Transverse colon (tissue), 4 donors: ENCODE measurements around the gene AKAP6. TPM values are rescaled to one million over a fixed set of nuclear protein-coding genes. Genes with fewer than 3 reads are reported as not detected.

Source experiments
- DNase-seq: peaks from one replicate; pipeline ENCODE4 v3.0.0-alpha.2; 2019
- H3K27ac ChIP-seq, 4 donors: fragments of 200-600 bp; sonication (generic); 2 replicates each; pipeline ENCODE4 v1.5.1; 2016 to 2018; ENCODE audit warnings: inconsistent platforms in 4 of 4
- H3K27me3 ChIP-seq: fragments of 200-600 bp; sonication (generic); 2 replicates; pipeline ENCODE4 v1.5.1; 2017; ENCODE audit warnings: inconsistent platforms
- H3K36me3 ChIP-seq, 4 donors: fragments of 200-600 bp; sonication (generic); 2 replicates each; pipeline ENCODE4 v1.5.1; 2017 to 2019; ENCODE audit warnings: inconsistent platforms in 4 of 4
- H3K4me1 ChIP-seq, 4 donors: fragments of 200-600 bp; sonication (generic); 2 replicates each; pipeline ENCODE4 v1.5.1; 2017 to 2020; ENCODE audit warnings: inconsistent platforms in 4 of 4
- H3K4me3 ChIP-seq, 4 donors: fragments of 200-600 bp; sonication (generic); 1 replicate in 1 of 4; 2 replicates in 3 of 4; pipeline versions ENCODE4 v1.5.1 to v1.6.1; 2017 to 2019; ENCODE audit warnings: inconsistent platforms in 4 of 4
- H3K9me3 ChIP-seq, 2 donors: fragments of 200-600 bp; sonication (generic); 2 replicates each; pipeline ENCODE4 v1.5.1; 2017 to 2019; ENCODE audit warnings: inconsistent platforms in 2 of 2
- CTCF ChIP-seq, 5 experiments: fragments of 200-600 bp in 3 of 5; fragments of 450-650 bp in 2 of 5; sonication (generic) in 3 of 5; IDR thresholded peaks; 1 replicate in 2 of 5; 2 replicates in 3 of 5; pipeline ENCODE4 v1.5.1; 2016 to 2017; ENCODE audit warnings: antibody characterized with exemption in 5 of 5, inconsistent platforms in 3 of 5, mild to moderate bottlenecking in 2 of 5, moderate library complexity in 1 of 5
- EP300 ChIP-seq: sonication (generic); formaldehyde crosslinking; IDR thresholded peaks from one replicate; pipeline ENCODE4 v1.6.1; 2017; ENCODE audit warnings: antibody characterized with exemption, low read depth
- POLR2A ChIP-seq: fragments of 450-650 bp; IDR thresholded peaks from one replicate; pipeline ENCODE4 v1.6.1; 2016; ENCODE audit warnings: antibody characterized with exemption, mild to moderate bottlenecking, moderate library complexity
- POLR2AphosphoS5 ChIP-seq, 3 donors: sonication (generic); formaldehyde crosslinking; IDR thresholded peaks; one replicate each; pipeline ENCODE4 v1.6.1; 2016; ENCODE audit warnings: antibody characterized with exemption in 3 of 3
- WGBS, 2 donors: methylation state at CpG; one replicate each; pipeline ENCODE4 v1.1.5; 2018; ENCODE audit warnings: low coverage in 1 of 2; 5-methylcytosine and 5-hydroxymethylcytosine counted together
- in situ Hi-C, 4 donors: fragments of 200-750 bp; cut with MboI; loops; one replicate each; pipeline versions ENCODE4 v1.15.0 to v1.15.1; 2017; ENCODE audit warnings: low sequenced_read_pairs in 3 of 4, low pct_ligation_motif_present in 1 of 4, low pct_unique_long_range_greater_than_20kb in 1 of 4
- intact Hi-C: fragments of 100-400 bp; cut with DNase I; formaldehyde crosslinking; loops from one replicate; pipeline ENCODE4 v1.15.1; 2023; ENCODE audit warnings: low total_unique reads
- total RNA-seq, 4 donors: library from RNA; depleted of rRNA; stranded (reverse); fragments of >200 nt; gene quantifications; one replicate each; pipeline ENCODE4 v1.1.0, GENCODE V29; 2016

AKAP6 gene
- total RNA-seq, 4 donors from 2014 or later: 6.3 to 16.7 (median 9.7) TPM

DNA sequence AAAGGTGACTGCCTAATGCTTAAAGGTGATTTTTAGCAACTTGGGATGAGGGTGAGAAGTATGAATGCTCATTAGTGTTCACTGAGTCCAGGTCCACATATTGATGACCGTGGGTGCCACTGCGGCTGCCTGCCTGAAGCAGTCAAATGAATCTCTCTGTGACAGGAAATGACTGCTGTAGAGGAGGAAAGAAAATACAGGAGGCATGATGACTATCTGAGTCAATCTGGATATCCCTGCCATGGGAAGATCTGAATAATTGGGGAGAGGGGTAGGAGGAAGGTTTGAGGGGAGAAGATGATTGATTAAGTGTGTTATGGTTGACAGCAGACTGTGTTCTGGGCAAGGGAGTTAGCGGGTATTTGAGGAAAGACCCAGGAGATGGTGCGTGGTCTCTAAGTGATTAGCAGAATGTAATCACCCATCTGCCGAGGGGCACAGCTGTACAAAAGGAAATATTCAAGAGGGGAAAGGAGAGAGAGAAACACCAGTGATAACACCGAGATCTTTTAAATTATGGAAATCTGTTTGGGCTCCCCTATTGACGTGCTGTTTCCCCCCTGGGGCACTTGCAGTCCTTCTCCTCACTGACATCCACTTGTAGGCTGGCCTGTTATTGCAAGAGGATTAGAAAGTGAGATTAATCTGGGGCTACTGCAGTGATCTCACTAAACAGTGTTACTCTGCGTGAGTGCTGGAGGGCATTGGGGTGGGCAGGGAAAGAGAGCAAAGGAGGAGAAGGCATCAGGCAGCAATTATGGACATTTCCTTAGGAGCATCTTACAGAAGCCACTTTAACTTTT, 97.7 kb downstream of the AKAP6 start:
- H3K27ac ChIP-seq: peak overlapping the region; percentile 30 to 56 (median 48)
- DNase-seq: no peak
- WGBS, 2 donors: 77 to 82% methylated on average over 5 to 8 of the region's 8 CpGs
- H3K27me3 ChIP-seq: no peaks in the 10 kb centered on the region
- TF ChIP-seq POLR2AphosphoS5 (IDR thresholded peaks at IDR 0.05): no peak
- TF ChIP-seq POLR2A: no peak
- TF ChIP-seq CTCF (IDR thresholded peaks at IDR 0.05): no peak
- TF ChIP-seq EP300: no peak
- in situ Hi-C loops: no loop called here
- H3K4me3 ChIP-seq: no peak overlapping the region
- H3K4me1 ChIP-seq: no peaks in the 10 kb centered on the region
- H3K9me3 ChIP-seq: peaks cover 0 to 3% of the 10 kb centered on the region in 2 donors
- H3K36me3 ChIP-seq: no peaks in the 10 kb centered on the region
- intact Hi-C loops: no loop called here

DNA sequence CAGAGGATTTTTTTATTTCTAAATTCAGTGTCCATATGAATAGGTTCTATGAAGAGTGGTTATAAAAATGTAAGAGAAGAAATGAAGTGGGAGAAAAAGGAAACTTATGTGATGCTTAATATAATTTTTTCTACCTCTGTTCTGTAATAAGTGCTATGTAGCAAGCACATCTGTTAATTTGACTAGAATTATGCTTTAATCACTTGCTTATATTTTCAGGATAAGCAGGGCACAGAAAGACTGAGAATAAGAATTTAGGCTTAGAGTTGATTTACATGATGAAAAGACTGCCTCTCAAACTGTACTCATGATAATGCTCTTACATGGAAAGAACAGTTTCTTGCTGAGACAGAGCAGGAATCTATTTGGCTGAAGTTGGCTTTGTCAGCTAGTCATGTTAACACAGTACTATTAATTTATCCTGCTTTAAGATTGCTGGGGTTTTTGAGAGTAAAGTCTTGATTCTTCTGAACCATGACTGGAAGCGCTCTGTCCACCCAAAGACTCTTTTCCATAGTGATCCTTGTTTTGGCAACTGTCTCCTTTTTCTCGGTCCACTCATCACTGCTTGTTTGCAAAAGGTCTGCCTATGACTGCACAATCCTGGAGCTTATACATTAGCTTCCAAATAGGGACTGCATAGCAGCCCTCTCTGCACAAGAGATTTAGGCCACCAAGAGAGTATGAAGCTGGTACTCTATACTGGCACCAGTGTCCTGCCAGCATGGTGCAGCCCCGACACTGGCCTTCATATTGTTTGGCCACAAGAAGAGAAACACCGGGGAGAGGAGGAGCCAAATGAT, 98.8 kb downstream of the AKAP6 start:
- WGBS, 2 donors: 68 to 89% methylated on average over 3 to 4 of the region's 4 CpGs
- Histone ChIP-seq H3K4me3 (peak overlapping the region in 1 of 4 donors; percentile 16), H3K27ac (peak overlapping the region; percentile 30 to 56 (median 48)), H3K9me3 (peaks cover 0 to 3% of the 10 kb centered on the region in 2 donors), H3K36me3 (no peaks in the 10 kb centered on the region), H3K27me3 (no peaks in the 10 kb centered on the region), H3K4me1 (peaks cover 0 to 5% (median 0%) of the 10 kb centered on the region in 4 donors)
- TF ChIP-seq EP300: no peak
- no peak for TF ChIP-seq POLR2A
- no peak for TF ChIP-seq CTCF (IDR thresholded peaks at IDR 0.05)
- TF ChIP-seq POLR2AphosphoS5 (IDR thresholded peaks at IDR 0.05): no peak
- in situ Hi-C loops (no loop called here), intact Hi-C loops (no loop called here)
- no peak for DNase-seq

DNA sequence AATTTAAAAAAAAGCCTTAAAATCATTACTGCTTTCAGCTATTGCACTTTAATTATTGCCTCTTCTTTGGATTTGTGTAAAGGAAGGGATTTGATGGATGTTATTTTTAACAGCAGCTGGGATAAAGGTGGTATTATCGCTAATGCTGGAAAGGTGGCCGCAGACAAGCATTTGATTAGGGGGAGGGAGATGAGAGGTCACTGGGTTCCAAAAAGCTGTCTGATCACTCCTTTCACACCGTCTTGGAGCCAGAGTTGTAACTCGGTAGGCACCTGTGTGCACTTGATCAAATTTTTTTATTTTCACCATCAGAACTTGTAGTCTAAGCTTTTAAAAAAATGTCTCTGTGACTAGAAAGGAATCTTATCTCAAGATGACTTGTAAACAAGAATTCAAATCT, 99.8 kb downstream of the AKAP6 start:
- TF ChIP-seq POLR2AphosphoS5 (IDR thresholded peaks at IDR 0.05) (no peak), POLR2A (no peak), CTCF (IDR thresholded peaks at IDR 0.05) (no peak), EP300 (no peak)
- no peaks in the 10 kb centered on the region for H3K27me3 ChIP-seq
- peak overlapping the region; percentile 30 to 56 (median 48) for H3K27ac ChIP-seq
- H3K9me3 ChIP-seq: peaks cover 0 to 1% of the 10 kb centered on the region in 2 donors
- no peak for DNase-seq
- in situ Hi-C loops (no loop called here), intact Hi-C loops (no loop called here)
- H3K4me3 ChIP-seq: peak overlapping the region in 1 of 4 donors; percentile 16
- H3K36me3 ChIP-seq: no peaks in the 10 kb centered on the region
- 62 to 70% methylated on average over 4 of the region's 4 CpGs for WGBS, 2 donors
- peaks cover 0 to 15% (median 7%) of the 10 kb centered on the region in 4 donors for H3K4me1 ChIP-seq

DNA sequence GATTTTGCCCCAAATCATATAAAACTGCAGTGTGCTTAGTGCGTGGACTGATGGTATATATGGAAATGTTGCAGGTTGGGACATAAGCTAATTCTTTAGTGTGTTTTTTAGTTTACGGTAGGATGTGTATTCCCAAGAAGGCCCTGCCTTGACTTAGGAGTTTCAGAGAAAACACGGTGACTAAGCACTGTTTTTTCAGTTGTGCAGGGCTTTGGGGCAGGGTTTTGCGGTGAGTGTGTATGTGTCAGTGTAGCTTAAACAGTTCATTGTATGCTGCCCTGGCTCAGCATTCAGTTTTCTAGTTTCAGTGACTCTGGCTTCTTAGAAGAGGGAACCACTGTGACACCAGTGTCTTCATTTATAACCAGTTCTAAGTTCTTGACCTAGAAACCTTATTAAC, 101.2 kb downstream of the AKAP6 start:
- TF ChIP-seq POLR2A: no peak
- no peak for TF ChIP-seq POLR2AphosphoS5 (IDR thresholded peaks at IDR 0.05)
- no peak for TF ChIP-seq CTCF (IDR thresholded peaks at IDR 0.05)
- TF ChIP-seq EP300: no peak
- intact Hi-C loops (no loop called here), in situ Hi-C loops (no loop called here)
- H3K27ac ChIP-seq: no peak overlapping the region
- no peaks in the 10 kb centered on the region for H3K9me3 ChIP-seq
- WGBS, 2 donors: 91 to 92% methylated on average over 3 to 4 of the region's 4 CpGs
- H3K4me1 ChIP-seq: peaks cover 0 to 26% (median 8%) of the 10 kb centered on the region in 4 donors
- DNase-seq: no peak
- H3K36me3 ChIP-seq: no peaks in the 10 kb centered on the region
- no peaks in the 10 kb centered on the region for H3K27me3 ChIP-seq
- no peak overlapping the region for H3K4me3 ChIP-seq
